OCI-LY3 (cell line): ENCODE data around the gene PRKCE.

Source experiments
- H2AFZ ChIP-seq: fragments of 200-600, 300-600 bp; shearing (Covaris generic); 2 replicates; pipeline ENCODE4 v1.6.0; 2014; ENCODE audit warnings: antibody characterized with exemption, low read depth, low read length
- H3K27ac ChIP-seq: fragments of 200-600, 300-600 bp; sonication (generic); 2 replicates; pipeline ENCODE4 v1.5.1; 2014; ENCODE audit warnings: mild to moderate bottlenecking, low read length, moderate library complexity, mixed read lengths
- H3K27me3 ChIP-seq: fragments of 200-600, 300-600 bp; sonication (generic); 2 replicates; pipeline ENCODE4 v1.6.1; 2014; ENCODE audit warnings: low read depth, low read length, mixed read lengths
- H3K36me3 ChIP-seq: fragments of 200-600, 300-600 bp; sonication (generic); replicated peaks from 2 replicates; pipeline ENCODE3; 2014; ENCODE audit warnings: low read depth, low read length, mixed read lengths
- H3K4me1 ChIP-seq: fragments of 300-600, 200-600 bp; sonication (generic); 2 replicates; pipeline ENCODE4 v1.6.1; 2014; ENCODE audit warnings: low read length, mixed read lengths
- H3K4me2 ChIP-seq: fragments of 200-600, 300-600 bp; sonication (generic); 2 replicates; pipeline ENCODE4 v1.6.1; 2014; ENCODE audit warnings: low read length, mixed read lengths
- H3K4me3 ChIP-seq: fragments of 300-600, 200-600 bp; sonication (generic); 2 replicates; pipeline ENCODE4 v1.5.1; 2014; ENCODE audit warnings: antibody characterized with exemption, mild to moderate bottlenecking, low read length, moderate library complexity
- H3K79me2 ChIP-seq: fragments of 300-600, 200-600 bp; shearing (Covaris generic); 2 replicates; pipeline ENCODE4 v1.6.1; 2014; ENCODE audit warnings: mild to moderate bottlenecking, low read length, mixed read lengths
- H3K9ac ChIP-seq: fragments of 300-600, 200-600 bp; shearing (Covaris generic); 2 replicates; pipeline ENCODE4 v1.6.0; 2014; ENCODE audit warnings: mild to moderate bottlenecking, low read length, moderate library complexity
- H3K9me3 ChIP-seq: fragments of 200-600, 300-600 bp; shearing (Covaris generic); 2 replicates; pipeline ENCODE4 v1.6.1; 2014; ENCODE audit warnings: low read length, mixed read lengths; ENCODE audit not compliant: insufficient read depth
- H4K20me1 ChIP-seq: fragments of 200-600, 300-600 bp; sonication (generic); 2 replicates; pipeline ENCODE4 v1.6.1; 2016; ENCODE audit warnings: low read length, mixed read lengths; ENCODE audit not compliant: insufficient read depth
- EZH2phosphoT487 ChIP-seq: fragments of 200-600 bp; shearing (Covaris generic); IDR thresholded peaks from 2 replicates; pipeline ENCODE4 v1.6.1; 2018; ENCODE audit warnings: antibody characterized with exemption, mixed run types, low read depth
- TF ChIP-seq, protein P1 (sequence below): fragments of 200-600, 300-600 bp; sonication (generic); IDR thresholded peaks from 2 replicates; pipeline ENCODE4 v1.5.1; 2014; ENCODE audit warnings: antibody characterized with exemption, low read length, low read depth

Gene PRKCE

GRCh38 chr2:45651415-45652089 is at the start of gene PRKCE:
Gene PRKCE, plus strand, starts transcription at chr2:45651675.
- no peaks in the 10 kb centered on the region for H3K9me3 ChIP-seq
- H3K4me2 ChIP-seq, result peak within 1 kb of the TSS; percentile 72
- TF ChIP-seq, protein P1, sequence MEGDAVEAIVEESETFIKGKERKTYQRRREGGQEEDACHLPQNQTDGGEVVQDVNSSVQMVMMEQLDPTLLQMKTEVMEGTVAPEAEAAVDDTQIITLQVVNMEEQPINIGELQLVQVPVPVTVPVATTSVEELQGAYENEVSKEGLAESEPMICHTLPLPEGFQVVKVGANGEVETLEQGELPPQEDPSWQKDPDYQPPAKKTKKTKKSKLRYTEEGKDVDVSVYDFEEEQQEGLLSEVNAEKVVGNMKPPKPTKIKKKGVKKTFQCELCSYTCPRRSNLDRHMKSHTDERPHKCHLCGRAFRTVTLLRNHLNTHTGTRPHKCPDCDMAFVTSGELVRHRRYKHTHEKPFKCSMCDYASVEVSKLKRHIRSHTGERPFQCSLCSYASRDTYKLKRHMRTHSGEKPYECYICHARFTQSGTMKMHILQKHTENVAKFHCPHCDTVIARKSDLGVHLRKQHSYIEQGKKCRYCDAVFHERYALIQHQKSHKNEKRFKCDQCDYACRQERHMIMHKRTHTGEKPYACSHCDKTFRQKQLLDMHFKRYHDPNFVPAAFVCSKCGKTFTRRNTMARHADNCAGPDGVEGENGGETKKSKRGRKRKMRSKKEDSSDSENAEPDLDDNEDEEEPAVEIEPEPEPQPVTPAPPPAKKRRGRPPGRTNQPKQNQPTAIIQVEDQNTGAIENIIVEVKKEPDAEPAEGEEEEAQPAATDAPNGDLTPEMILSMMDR, result no peak
- TF ChIP-seq EZH2phosphoT487, result no peak
- peak within 1 kb of the TSS; percentile 92 for H3K4me3 ChIP-seq
- H3K36me3 ChIP-seq, result no peaks in the 10 kb centered on the region
- H3K27me3 ChIP-seq, result peaks cover 41% of the 10 kb centered on the region
- peak within 1 kb of the TSS; percentile 76 for H3K9ac ChIP-seq
- H3K4me1 ChIP-seq, result peaks cover 16% of the 10 kb centered on the region; the same call in 1 of the 2 replicates
- peak within 1 kb of the TSS; percentile 64 for H2AFZ ChIP-seq
- H3K27ac ChIP-seq, result no peak within 1 kb of the TSS
- H4K20me1 ChIP-seq, result no peaks in the 10 kb centered on the region
- no peaks in the 10 kb centered on the region for H3K79me2 ChIP-seq

DNA sequence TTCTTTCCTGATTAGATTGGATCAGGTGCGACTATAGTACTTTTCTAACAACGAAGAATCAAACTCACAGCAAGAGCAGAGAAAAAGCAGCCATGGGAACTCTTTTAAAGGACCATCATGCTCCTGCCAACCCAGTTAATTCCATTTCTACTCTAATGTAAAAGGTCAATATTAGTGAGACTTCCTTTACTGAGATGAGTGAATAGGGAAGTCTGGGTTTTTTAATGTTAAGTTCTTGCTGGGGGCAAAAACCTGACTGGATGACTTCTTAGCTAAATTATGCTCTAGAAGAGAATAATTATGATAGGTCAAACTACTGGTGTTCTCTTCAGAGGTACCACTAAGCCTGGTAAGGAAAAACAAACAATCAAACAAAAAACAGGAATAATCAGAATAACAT is 48.9 kb upstream of the PRKCE start:
- peak overlapping the region; percentile 8; the same call in 1 of the 2 replicates for H3K9ac ChIP-seq
- H3K36me3 ChIP-seq, result peaks cover 40% of the 10 kb centered on the region
- peak overlapping the region; percentile 28 for H3K4me3 ChIP-seq

GRCh38 chr2:45605116-45605515 is 46.4 kb upstream of the PRKCE start:
- no peak overlapping the region for H3K9ac ChIP-seq
- peaks cover 30% of the 10 kb centered on the region for H3K36me3 ChIP-seq
- TF ChIP-seq, protein P1, result no peak
- no peak for TF ChIP-seq EZH2phosphoT487
- no peaks in the 10 kb centered on the region for H4K20me1 ChIP-seq
- no peaks in the 10 kb centered on the region for H3K27me3 ChIP-seq
- peaks cover 27% of the 10 kb centered on the region for H3K4me1 ChIP-seq
- no peak overlapping the region for H3K4me3 ChIP-seq
- no peak overlapping the region for H3K27ac ChIP-seq
- H3K9me3 ChIP-seq, result no peaks in the 10 kb centered on the region
- H3K4me2 ChIP-seq, result no peak overlapping the region
- H2AFZ ChIP-seq, result no peak overlapping the region
- peaks cover 32% of the 10 kb centered on the region for H3K79me2 ChIP-seq

More for the DNA sequence above, 48.9 kb upstream of the PRKCE start:
- Histone ChIP-seq H3K79me2 (peaks cover 8% of the 10 kb centered on the region), H3K9me3 (no peaks in the 10 kb centered on the region), H3K4me2 (peak overlapping the region; percentile 65), H2AFZ (no peak overlapping the region), H4K20me1 (no peaks in the 10 kb centered on the region), H3K4me1 (peaks cover 19% of the 10 kb centered on the region), H3K27me3 (no peaks in the 10 kb centered on the region), H3K27ac (peak overlapping the region; percentile 57)
- TF ChIP-seq, protein P1, result no peak
- TF ChIP-seq EZH2phosphoT487, result no peak

DNA sequence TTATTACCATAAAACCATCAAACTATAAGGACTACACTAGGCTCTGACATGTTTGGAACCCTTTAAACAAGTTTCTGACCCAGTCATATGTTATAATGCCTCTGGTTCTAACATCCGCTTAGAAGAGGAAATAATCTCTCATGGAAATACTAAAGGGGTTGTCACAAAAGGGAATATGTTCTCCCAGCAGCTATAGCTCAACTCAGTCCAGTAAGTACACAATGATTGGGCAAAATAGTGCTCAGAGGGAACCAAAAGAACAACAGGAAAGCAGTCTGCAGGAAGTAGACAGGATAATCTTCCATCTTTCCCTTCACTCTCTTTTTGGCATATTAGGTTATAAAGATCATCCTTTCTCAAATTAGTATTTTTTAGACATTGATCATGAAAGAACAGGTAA is 44.7 kb upstream of the PRKCE start:
- H3K9me3 ChIP-seq, result no peaks in the 10 kb centered on the region

More for the DNA sequence above, 44.7 kb upstream of the PRKCE start:
- no peak overlapping the region for H3K4me2 ChIP-seq
- no peak overlapping the region for H3K4me3 ChIP-seq
- H3K79me2 ChIP-seq, result peaks cover 37% of the 10 kb centered on the region
- H3K27ac ChIP-seq, result no peak overlapping the region
- peaks cover 33% of the 10 kb centered on the region for H3K4me1 ChIP-seq
- H3K27me3 ChIP-seq, result no peaks in the 10 kb centered on the region
- H2AFZ ChIP-seq, result no peak overlapping the region
- no peak for TF ChIP-seq EZH2phosphoT487
- TF ChIP-seq, protein P1, result no peak
- no peak overlapping the region for H3K9ac ChIP-seq
- H3K36me3 ChIP-seq, result peaks cover 17% of the 10 kb centered on the region
- H4K20me1 ChIP-seq, result no peaks in the 10 kb centered on the region
